SKM-1 treated with dmso at 0.1 percent for 144 hours (cell line): ENCODE measurements around the gene SCNN1A.
A peak's percentile ranks its signal among the peaks of the same experiment; 100 is the strongest.

Experiments
- DNase-seq: peaks from one replicate; lab custom pipeline; 2025; ENCODE audit not compliant: unreplicated experiment; lab: John Stamatoyannopoulos, UW

SCNN1A gene

GRCh38 chr12:6375269-6376078, at the start of gene SCNN1A:
TSS of gene SCNN1A (minus strand) at chr12:6375563. CDS start at chr12:6374783, 780 bp downstream.
- DNase-seq: no peak

DNA sequence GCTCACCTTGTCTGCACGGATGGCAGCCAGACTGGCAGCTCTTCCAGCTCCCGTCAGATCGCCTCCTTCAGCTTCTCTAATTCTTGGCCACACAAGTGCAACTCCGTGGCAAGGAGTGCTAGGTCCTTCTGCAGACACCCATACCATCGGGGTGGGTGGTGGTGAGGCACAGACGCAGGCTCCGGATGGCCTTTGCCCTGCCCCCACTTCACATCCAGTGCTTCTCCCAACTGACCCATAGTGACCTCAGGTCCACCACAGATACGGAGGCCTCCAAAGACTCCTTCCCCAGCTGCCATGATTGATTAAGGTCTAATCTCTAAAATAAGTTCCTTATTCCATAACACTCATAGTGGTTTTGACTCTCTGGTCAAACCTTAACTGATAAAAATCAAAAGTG, 49.5 kb upstream of the SCNN1A start:
- no peak for DNase-seq

DNA sequence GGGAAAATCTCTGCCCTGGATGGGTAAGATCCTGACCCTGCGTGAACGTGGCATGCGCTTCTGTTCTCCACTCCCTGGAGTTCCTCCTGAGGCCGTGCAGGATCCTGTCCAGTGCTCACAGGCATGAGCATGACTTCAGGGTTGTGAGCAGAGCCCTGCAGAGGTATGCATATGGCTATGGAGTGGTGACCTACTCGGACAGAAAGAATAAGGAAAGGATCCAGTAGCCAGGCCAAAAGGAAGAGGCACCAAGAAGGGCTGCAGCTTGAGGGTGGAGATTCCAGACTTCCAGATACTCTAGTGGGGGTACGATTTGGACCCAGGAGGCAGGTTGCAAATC, 48.6 kb upstream of the SCNN1A start:
- DNase-seq: no peak

GRCh38 chr12:6423267-6424007, 48.1 kb upstream of the SCNN1A start:
- DNase-seq: peak; percentile 60

- DNase-seq: no peak
Measured at GRCh38 chr12:6420364-6420763, 45.0 kb upstream of the SCNN1A start.

DNA sequence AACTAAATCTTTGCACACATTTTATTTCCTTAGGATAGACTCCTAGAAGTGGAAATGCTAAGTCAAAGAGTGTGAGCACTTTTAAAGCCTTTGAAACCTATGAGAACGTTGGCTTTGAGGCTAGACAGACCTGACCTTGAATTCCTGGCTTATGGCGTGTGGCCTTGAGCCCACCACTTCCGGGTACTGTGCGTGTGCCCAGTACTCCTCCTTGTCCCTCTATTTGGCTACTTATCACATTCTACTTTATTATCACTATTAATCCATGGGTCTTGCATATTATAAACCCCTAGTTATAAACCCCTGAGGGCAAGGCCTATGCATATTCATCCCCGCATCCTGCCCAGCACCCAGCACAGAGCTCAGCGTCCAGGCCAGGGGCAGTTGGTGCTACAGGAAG, 43.4 kb upstream of the SCNN1A start:
- no peak for DNase-seq

DNA sequence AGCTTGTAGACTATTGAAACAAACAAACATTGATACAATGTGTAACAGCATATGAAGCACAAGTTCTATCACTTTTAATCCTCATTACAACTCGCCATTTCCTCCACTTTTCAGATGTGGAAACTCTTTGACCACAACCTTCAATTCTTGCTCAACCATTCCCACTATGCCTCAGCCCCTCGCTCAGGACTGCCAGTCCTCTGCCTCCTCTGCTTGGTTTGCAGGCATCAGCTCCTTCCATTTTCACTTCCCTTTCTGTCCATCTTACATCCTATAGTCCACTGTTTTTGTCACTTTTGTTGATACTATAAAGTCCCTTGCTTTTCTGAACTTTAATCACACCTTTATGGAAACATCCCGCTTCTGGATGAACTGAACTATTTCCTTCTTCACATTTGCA, 41.2 kb upstream of the SCNN1A start:
- peak; percentile 79 for DNase-seq

DNA sequence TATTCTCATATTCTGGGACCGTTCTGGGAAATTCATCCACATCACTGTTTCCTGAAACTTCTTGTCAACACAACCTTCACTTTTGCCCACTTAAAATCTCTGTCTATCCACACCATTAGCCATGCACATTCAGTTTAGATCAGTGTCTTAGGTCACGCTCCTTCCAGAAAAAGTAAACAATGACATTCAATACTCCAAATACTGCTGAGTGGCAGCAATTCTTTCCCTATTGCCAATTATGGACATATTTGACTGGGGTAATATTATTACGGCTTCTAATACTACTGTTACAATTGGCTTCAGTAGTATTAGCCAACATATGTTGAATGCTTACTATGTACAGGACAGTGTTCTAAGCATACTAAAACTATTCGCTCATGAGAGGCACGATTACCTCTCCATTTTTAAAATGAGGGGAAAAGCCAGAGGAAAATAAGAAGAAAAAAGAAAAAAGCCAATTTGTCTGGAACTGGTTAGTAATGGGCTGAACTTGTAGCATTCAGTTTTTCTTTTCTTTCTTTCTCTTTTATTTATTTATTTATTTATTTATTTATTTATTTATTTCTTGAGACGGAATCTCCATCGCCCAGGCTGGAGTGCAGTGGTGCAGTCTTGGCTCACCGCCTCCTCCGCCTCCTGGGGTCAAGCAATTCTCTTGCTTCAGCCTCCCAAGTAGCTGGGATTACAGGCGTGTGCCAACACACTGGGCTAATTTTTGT, 32.0 kb upstream of the SCNN1A start:
- no peak for DNase-seq

GRCh38 chr12:6405963-6406362, 30.6 kb upstream of the SCNN1A start:
- DNase-seq: no peak

DNA sequence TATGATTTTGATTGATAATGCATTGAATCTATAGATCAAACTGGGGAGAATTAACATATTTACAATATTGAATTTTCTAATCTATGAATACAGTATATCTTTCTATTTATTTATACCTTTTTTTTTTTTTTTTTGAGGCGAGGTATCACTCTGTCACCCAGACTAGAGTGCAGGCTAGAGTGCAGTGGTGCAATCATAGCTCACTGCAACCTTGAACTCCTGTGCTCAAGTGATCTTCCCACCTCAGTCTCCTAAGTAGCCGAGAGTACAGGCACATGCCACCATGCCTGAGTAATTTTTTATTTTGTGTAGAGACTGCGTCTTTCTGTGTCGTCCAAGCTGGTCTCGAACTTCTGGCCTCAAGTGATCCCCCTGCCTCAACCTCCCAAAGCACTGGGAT, 29.0 kb upstream of the SCNN1A start:
- no peak for DNase-seq

DNA sequence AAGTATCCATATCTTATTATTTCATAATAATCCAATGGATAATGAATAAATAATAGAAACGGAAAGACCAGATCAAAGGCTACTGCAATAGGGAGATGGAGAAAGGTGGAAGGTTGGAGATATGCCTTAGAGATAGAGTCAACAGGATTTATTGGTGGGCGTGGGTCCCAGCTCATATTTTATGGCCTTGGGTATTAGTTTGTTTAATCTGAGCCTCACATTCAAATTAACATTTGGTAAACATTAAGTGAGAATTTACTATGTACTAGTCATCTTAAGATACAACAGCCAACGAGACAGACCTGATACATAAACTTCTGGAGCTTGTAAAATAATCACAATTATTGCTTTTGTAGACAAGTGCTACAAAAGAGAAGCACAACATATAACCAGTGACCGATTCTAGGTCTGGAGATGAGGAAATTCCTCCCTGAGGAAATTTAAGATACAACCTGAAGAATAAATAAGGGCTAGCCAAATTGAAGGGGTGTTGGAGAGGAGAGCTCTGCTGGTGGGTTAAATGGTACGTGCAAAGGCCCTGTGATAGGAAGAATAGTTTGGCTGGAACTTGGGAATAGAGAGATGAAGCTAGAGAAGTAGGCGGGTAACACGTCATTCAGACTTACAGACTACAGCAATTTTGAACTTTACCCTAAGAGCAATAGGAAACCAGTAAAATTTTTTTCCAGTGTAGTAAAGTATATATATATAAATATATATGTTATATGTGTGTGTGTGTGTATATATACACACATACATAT, 24.7 kb upstream of the SCNN1A start:
- DNase-seq: no peak

DNA sequence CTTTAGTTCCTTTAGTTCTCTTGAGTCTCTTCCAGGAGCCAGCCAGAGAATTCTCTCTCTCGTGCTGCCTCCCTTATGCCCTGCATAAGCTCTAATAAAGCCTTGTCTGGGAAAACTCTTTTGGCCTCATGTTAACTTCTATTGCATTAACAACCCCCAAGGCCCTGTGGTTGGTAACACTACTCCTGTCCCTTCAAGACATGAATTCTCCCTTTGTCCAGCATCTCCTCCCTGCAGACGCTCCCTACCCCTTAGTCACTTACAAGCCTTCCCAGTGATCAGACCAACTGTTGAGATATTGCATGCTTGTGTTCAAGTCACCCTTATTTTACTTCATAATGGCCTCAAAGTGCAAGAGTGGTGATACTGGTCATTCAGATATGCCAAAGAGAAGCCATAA, 20.7 kb upstream of the SCNN1A start:
- DNase-seq: no peak

- peak; percentile 26 for DNase-seq
Measured at GRCh38 chr12:6394398-6394797, 19.0 kb upstream of the SCNN1A start.

GRCh38 chr12:6393109-6393508, 17.7 kb upstream of the SCNN1A start:
- DNase-seq: no peak

GRCh38 chr12:6392504-6392903, 17.1 kb upstream of the SCNN1A start:
- DNase-seq: peak; percentile 42

- no peak for DNase-seq
Measured at GRCh38 chr12:6391013-6391412, 15.7 kb upstream of the SCNN1A start.

- DNase-seq: no peak
Measured at GRCh38 chr12:6390084-6390799, 14.9 kb upstream of the SCNN1A start.

DNA sequence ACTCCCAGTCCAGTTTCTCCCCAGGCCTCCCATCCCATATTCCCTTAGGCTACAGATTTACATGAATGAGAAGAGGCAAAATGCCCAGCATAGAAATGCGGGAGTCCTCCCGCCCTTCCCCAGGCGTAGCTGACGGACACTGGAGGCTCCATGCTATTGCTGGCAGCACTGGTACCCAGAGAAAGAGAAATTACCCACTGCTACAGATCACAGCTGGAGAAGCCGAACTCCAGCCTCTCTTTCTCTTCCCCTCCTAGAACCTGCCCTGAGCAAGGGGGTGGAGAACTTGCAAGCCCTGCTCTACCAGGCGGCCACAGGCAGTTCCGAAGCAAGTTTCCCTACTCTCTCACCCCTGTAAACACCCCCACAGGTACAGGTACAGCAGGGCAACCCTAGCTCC, 12.2 kb upstream of the SCNN1A start:
- no peak for DNase-seq

- no peak for DNase-seq
Measured at GRCh38 chr12:6386491-6386890, 11.1 kb upstream of the SCNN1A start.

DNA sequence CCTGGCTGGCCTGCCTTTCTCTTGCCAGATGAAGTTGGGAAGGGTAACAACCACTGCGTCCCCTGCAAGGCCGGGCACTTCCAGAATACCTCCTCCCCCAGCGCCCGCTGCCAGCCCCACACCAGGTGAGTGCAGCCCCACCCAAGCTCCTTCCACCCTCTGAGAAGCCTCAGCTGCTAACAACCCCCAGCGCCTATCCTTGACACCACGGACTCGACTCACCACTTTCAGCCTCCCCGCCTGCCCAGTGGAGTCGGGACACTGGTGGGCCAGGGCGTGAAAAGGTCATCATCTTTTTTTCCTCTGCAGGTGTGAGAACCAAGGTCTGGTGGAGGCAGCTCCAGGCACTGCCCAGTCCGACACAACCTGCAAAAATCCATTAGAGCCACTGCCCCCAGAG, 10.7 kb upstream of the SCNN1A start:
- DNase-seq: no peak
